ENCODE data around the gene DAG1. TPM values are rescaled to one million over a fixed set of nuclear protein-coding genes. Genes with fewer than 3 reads are reported as not detected.

DAG1 gene
- total and polyA plus RNA-seq, 2 donors (not counting 1 experiment from before 2014, with no cell fraction given) = 48.7 TPM

DNA sequence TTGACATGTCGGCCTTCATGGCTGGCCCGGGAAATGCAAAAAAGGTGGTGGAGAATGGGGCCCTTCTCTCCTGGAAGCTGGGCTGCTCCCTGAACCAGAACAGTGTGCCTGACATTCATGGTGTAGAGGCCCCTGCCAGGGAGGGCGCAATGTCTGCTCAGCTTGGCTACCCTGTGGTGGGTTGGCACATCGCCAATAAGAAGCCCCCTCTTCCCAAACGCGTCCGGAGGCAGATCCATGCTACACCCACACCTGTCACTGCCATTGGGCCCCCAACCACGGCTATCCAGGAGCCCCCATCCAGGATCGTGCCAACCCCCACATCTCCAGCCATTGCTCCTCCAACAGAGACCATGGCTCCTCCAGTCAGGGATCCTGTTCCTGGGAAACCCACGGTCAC is 61.2 kb downstream of the DAG1 start:
- Histone ChIP-seq H3K4me1 (ENCODE audit: control insufficient read depth, extremely low read depth, insufficient read depth, low read length) (no peaks in the 10 kb centered on the region), H3K9me3 (ENCODE audit: control insufficient read depth, insufficient read depth, low read depth, low read length) (no peaks in the 10 kb centered on the region), H4K20me1 (ENCODE audit: control insufficient read depth, extremely low read depth, insufficient read depth, low read length) (no peaks in the 10 kb centered on the region), H3K36me3 (ENCODE audit: control insufficient read depth, insufficient read depth, low read length) (peaks cover 1% of the 10 kb centered on the region), H3K4me2 (ENCODE audit: extremely low read depth, insufficient read depth, low read length) (no peak overlapping the region), H3K79me2 (ENCODE audit: control insufficient read depth, insufficient read depth, low read length) (no peaks in the 10 kb centered on the region), H3K4me3 (replicated peaks in 1 of 4; ENCODE audit: control extremely low read depth in 1 of 4, insufficient read depth in 1 of 4, low read depth in 3 of 4, low read length in 4 of 4) (no peak overlapping the region), H2AFZ (ENCODE audit: low read length) (no peak overlapping the region), H3K27ac (ENCODE audit: insufficient read depth, low read length) (no peak overlapping the region), H3K9ac (ENCODE audit: insufficient read depth, low read length) (no peak overlapping the region), H3K27me3 (ENCODE audit: control insufficient read depth, insufficient read depth, low read length) (no peaks in the 10 kb centered on the region)
- TF ChIP-seq, protein P1, sequence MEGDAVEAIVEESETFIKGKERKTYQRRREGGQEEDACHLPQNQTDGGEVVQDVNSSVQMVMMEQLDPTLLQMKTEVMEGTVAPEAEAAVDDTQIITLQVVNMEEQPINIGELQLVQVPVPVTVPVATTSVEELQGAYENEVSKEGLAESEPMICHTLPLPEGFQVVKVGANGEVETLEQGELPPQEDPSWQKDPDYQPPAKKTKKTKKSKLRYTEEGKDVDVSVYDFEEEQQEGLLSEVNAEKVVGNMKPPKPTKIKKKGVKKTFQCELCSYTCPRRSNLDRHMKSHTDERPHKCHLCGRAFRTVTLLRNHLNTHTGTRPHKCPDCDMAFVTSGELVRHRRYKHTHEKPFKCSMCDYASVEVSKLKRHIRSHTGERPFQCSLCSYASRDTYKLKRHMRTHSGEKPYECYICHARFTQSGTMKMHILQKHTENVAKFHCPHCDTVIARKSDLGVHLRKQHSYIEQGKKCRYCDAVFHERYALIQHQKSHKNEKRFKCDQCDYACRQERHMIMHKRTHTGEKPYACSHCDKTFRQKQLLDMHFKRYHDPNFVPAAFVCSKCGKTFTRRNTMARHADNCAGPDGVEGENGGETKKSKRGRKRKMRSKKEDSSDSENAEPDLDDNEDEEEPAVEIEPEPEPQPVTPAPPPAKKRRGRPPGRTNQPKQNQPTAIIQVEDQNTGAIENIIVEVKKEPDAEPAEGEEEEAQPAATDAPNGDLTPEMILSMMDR (conservative IDR thresholded peaks at IDR 0.05 in 1 of 2, IDR thresholded peaks at IDR 0.05 in 1 of 2; ENCODE audit: low read depth in 1 of 2, low read length in 2 of 2) = no peak
- TF ChIP-seq EZH2 (IDR thresholded peaks at IDR 0.05; ENCODE audit: low read length, missing control alignments) = no peak
- DNase-seq (ENCODE audit: low read depth in 2 of 2) = no peak

DNA sequence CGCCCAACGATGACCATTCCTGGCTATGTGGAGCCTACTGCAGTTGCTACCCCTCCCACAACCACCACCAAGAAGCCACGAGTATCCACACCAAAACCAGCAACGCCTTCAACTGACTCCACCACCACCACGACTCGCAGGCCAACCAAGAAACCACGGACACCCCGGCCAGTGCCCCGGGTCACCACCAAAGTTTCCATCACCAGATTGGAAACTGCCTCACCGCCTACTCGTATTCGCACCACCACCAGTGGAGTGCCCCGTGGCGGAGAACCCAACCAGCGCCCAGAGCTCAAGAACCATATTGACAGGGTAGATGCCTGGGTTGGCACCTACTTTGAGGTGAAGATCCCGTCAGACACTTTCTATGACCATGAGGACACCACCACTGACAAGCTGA is 61.6 kb downstream of the DAG1 start:
- no peak for DNase-seq (ENCODE audit: low read depth in 2 of 2)
- Histone ChIP-seq H3K4me1 (ENCODE audit: control insufficient read depth, extremely low read depth, insufficient read depth, low read length) (no peaks in the 10 kb centered on the region), H2AFZ (ENCODE audit: low read length) (no peak overlapping the region), H3K36me3 (ENCODE audit: control insufficient read depth, insufficient read depth, low read length) (peaks cover 1% of the 10 kb centered on the region), H3K4me3 (replicated peaks in 1 of 4; ENCODE audit: control extremely low read depth in 1 of 4, insufficient read depth in 1 of 4, low read depth in 3 of 4, low read length in 4 of 4) (no peak overlapping the region), H3K79me2 (ENCODE audit: control insufficient read depth, insufficient read depth, low read length) (no peaks in the 10 kb centered on the region), H3K4me2 (ENCODE audit: extremely low read depth, insufficient read depth, low read length) (no peak overlapping the region), H3K9ac (ENCODE audit: insufficient read depth, low read length) (no peak overlapping the region), H4K20me1 (ENCODE audit: control insufficient read depth, extremely low read depth, insufficient read depth, low read length) (no peaks in the 10 kb centered on the region), H3K27me3 (ENCODE audit: control insufficient read depth, insufficient read depth, low read length) (no peaks in the 10 kb centered on the region), H3K27ac (ENCODE audit: insufficient read depth, low read length) (no peak overlapping the region), H3K9me3 (ENCODE audit: control insufficient read depth, insufficient read depth, low read depth, low read length) (no peaks in the 10 kb centered on the region)
- no peak for TF ChIP-seq EZH2 (IDR thresholded peaks at IDR 0.05; ENCODE audit: low read length, missing control alignments)
- TF ChIP-seq, protein P1 (conservative IDR thresholded peaks at IDR 0.05 in 1 of 2, IDR thresholded peaks at IDR 0.05 in 1 of 2; ENCODE audit: low read depth in 1 of 2, low read length in 2 of 2) = no peak

DNA sequence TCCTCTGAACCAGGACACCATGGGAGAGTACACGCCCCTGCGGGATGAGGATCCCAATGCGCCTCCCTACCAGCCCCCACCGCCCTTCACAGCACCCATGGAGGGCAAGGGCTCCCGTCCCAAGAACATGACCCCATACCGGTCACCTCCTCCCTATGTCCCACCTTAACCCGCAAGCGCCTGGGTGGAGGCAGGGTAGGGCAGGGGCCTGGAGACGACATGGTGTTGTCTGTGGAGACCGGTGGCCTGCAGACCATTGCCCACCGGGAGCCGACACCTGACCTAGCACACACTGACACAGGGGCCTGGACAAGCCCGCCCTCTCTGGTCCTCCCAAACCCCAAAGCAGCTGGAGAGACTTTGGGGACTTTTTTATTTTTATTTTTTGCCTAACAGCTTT is 63.0 kb downstream of the DAG1 start:
- Histone ChIP-seq H3K27me3 (ENCODE audit: control insufficient read depth, insufficient read depth, low read length) (no peaks in the 10 kb centered on the region), H4K20me1 (ENCODE audit: control insufficient read depth, extremely low read depth, insufficient read depth, low read length) (no peaks in the 10 kb centered on the region), H3K36me3 (ENCODE audit: control insufficient read depth, insufficient read depth, low read length) (peaks cover 1% of the 10 kb centered on the region), H3K4me2 (ENCODE audit: extremely low read depth, insufficient read depth, low read length) (no peak overlapping the region), H3K79me2 (ENCODE audit: control insufficient read depth, insufficient read depth, low read length) (no peaks in the 10 kb centered on the region), H3K9ac (ENCODE audit: insufficient read depth, low read length) (no peak overlapping the region), H3K27ac (ENCODE audit: insufficient read depth, low read length) (no peak overlapping the region), H2AFZ (ENCODE audit: low read length) (no peak overlapping the region), H3K4me1 (ENCODE audit: control insufficient read depth, extremely low read depth, insufficient read depth, low read length) (no peaks in the 10 kb centered on the region), H3K9me3 (ENCODE audit: control insufficient read depth, insufficient read depth, low read depth, low read length) (no peaks in the 10 kb centered on the region), H3K4me3 (replicated peaks in 1 of 4; ENCODE audit: control extremely low read depth in 1 of 4, insufficient read depth in 1 of 4, low read depth in 3 of 4, low read length in 4 of 4) (no peak overlapping the region)
- TF ChIP-seq EZH2 (IDR thresholded peaks at IDR 0.05; ENCODE audit: low read length, missing control alignments) = no peak
- TF ChIP-seq, protein P1 (conservative IDR thresholded peaks at IDR 0.05 in 1 of 2, IDR thresholded peaks at IDR 0.05 in 1 of 2; ENCODE audit: low read depth in 1 of 2, low read length in 2 of 2) = no peak
- DNase-seq (ENCODE audit: low read depth in 2 of 2) = no peak
